IgD-negative memory B cell (primary cell): Measurements from ENCODE around the gene CALHM4. TPM values are rescaled to one million over a fixed set of nuclear protein-coding genes. Genes with fewer than 3 reads are reported as not detected.

Experiments used
- H3K27ac Mint-ChIP-seq, 3 donors: one replicate each; pipeline ENCODE4 v1.8.0; 2020 to 2022; ENCODE audit warnings: mild to moderate bottlenecking in 3 of 3, mixed read lengths in 3 of 3, moderate library complexity in 1 of 3
- H3K27me3 Mint-ChIP-seq: one replicate; pipeline ENCODE4 v1.8.0; 2021; ENCODE audit warnings: mixed read lengths
- H3K36me3 Mint-ChIP-seq: one replicate; pipeline ENCODE4 v1.8.0; 2020; ENCODE audit warnings: mild to moderate bottlenecking, mixed read lengths
- H3K4me1 Mint-ChIP-seq, 3 donors: one replicate each; pipeline ENCODE4 v1.8.0; 2020 to 2022; ENCODE audit warnings: mixed read lengths in 3 of 3, mild to moderate bottlenecking in 1 of 3
- H3K4me3 Mint-ChIP-seq, 4 donors: one replicate each; pipeline ENCODE4 v1.8.0; 2020 to 2022; ENCODE audit warnings: mild to moderate bottlenecking in 4 of 4, mixed read lengths in 4 of 4, moderate library complexity in 3 of 4
- H3K9me3 Mint-ChIP-seq, 3 donors: one replicate each; pipeline ENCODE4 v1.8.0; 2020 to 2021; ENCODE audit warnings: mixed read lengths in 3 of 3, mild to moderate bottlenecking in 1 of 3
- polyA plus RNA-seq: library from polyadenylated mRNA; unstranded; fragments of 300-500 nt; fragmentation: Illumina TruSeq; gene quantifications from one replicate; pipeline ENCODE4 v1.2.3, GENCODE V29; 2021

CALHM4 gene
- polyA plus RNA-seq, 1 donor from 2014 or later: not detected

- Mint-ChIP-seq H3K9me3 (no peaks in the 10 kb centered on the region), H3K4me3 (no peak overlapping the region), H3K27ac (no peak overlapping the region), H3K36me3 (peaks cover 4% of the 10 kb centered on the region), H3K27me3 (peaks cover 8% of the 10 kb centered on the region), H3K4me1 (no peaks in the 10 kb centered on the region)
Measured at GRCh38 chr6:116560130-116560529, 6.6 kb downstream of the CALHM4 start.

- Mint-ChIP-seq H3K27ac (no peak overlapping the region), H3K9me3 (no peaks in the 10 kb centered on the region), H3K36me3 (peaks cover 3% of the 10 kb centered on the region), H3K4me3 (no peak overlapping the region), H3K4me1 (no peaks in the 10 kb centered on the region), H3K27me3 (peaks cover 6% of the 10 kb centered on the region)
Measured at GRCh38 chr6:116561377-116562018, 7.9 kb downstream of the CALHM4 start.

GRCh38 chr6:116562019-116562403 is 8.5 kb downstream of the CALHM4 start:
- no peaks in the 10 kb centered on the region for H3K4me1 Mint-ChIP-seq
- no peak overlapping the region for H3K27ac Mint-ChIP-seq
- H3K9me3 Mint-ChIP-seq: no peaks in the 10 kb centered on the region
- H3K4me3 Mint-ChIP-seq: no peak overlapping the region
- peaks cover 3% of the 10 kb centered on the region for H3K36me3 Mint-ChIP-seq
- peaks cover 6% of the 10 kb centered on the region for H3K27me3 Mint-ChIP-seq

- H3K9me3 Mint-ChIP-seq: peaks cover 0 to under 1% (median 0%) of the 10 kb centered on the region in 3 donors
- no peaks in the 10 kb centered on the region for H3K4me1 Mint-ChIP-seq
- no peak overlapping the region for H3K4me3 Mint-ChIP-seq
- H3K36me3 Mint-ChIP-seq: peaks cover 3% of the 10 kb centered on the region
- H3K27ac Mint-ChIP-seq: no peak overlapping the region
- peaks cover 6% of the 10 kb centered on the region for H3K27me3 Mint-ChIP-seq
Measured at GRCh38 chr6:116562614-116563013, 9.1 kb downstream of the CALHM4 start.

GRCh38 chr6:116563830-116564229 is 10.3 kb downstream of the CALHM4 start:
- H3K36me3 Mint-ChIP-seq: peaks cover 3% of the 10 kb centered on the region
- peak overlapping the region in 1 of 3 donors; percentile 49 for H3K27ac Mint-ChIP-seq
- H3K4me3 Mint-ChIP-seq: peak overlapping the region in 1 of 4 donors; percentile 25
- H3K4me1 Mint-ChIP-seq: peaks cover 0 to 2% (median 1%) of the 10 kb centered on the region in 3 donors
- peaks cover 6% of the 10 kb centered on the region for H3K27me3 Mint-ChIP-seq
- peaks cover 0 to 1% (median 0%) of the 10 kb centered on the region in 3 donors for H3K9me3 Mint-ChIP-seq

GRCh38 chr6:116564311-116564710 is 10.8 kb downstream of the CALHM4 start:
- Mint-ChIP-seq H3K9me3 (peaks cover 0 to 1% (median 0%) of the 10 kb centered on the region in 3 donors), H3K27ac (peak overlapping the region in 1 of 3 donors; percentile 49), H3K27me3 (peaks cover 6% of the 10 kb centered on the region), H3K4me1 (peaks cover 0 to 6% (median 6%) of the 10 kb centered on the region in 3 donors), H3K4me3 (peak overlapping the region in 2 of 4 donors; percentile 16 to 25), H3K36me3 (peaks cover 3% of the 10 kb centered on the region)

- Mint-ChIP-seq H3K27me3 (peaks cover 6% of the 10 kb centered on the region), H3K36me3 (peaks cover 3% of the 10 kb centered on the region), H3K4me3 (peak overlapping the region in 1 of 4 donors; percentile 68), H3K27ac (no peak overlapping the region), H3K4me1 (peaks cover 4 to 12% (median 10%) of the 10 kb centered on the region in 3 donors), H3K9me3 (peaks cover 0 to 1% (median 0%) of the 10 kb centered on the region in 3 donors)
Measured at GRCh38 chr6:116564921-116565872, 11.6 kb downstream of the CALHM4 start.

- no peaks in the 10 kb centered on the region for H3K36me3 Mint-ChIP-seq
- peak overlapping the region in 1 of 4 donors; percentile 31 for H3K4me3 Mint-ChIP-seq
Measured at GRCh38 chr6:116568111-116568510, 14.6 kb downstream of the CALHM4 start.

GRCh38 chr6:116568821-116569755 is 15.5 kb downstream of the CALHM4 start:
- Mint-ChIP-seq H3K36me3 (no peaks in the 10 kb centered on the region), H3K9me3 (peaks cover 0 to 1% (median 0%) of the 10 kb centered on the region in 3 donors), H3K4me1 (peaks cover 21 to 35% (median 34%) of the 10 kb centered on the region in 3 donors), H3K4me3 (peak overlapping the region; percentile 25 to 96 (median 56)), H3K27ac (peak overlapping the region in 1 of 3 donors; percentile 46), H3K27me3 (peaks cover 3% of the 10 kb centered on the region)

More at GRCh38 chr6:116568111-116568510, 14.6 kb downstream of the CALHM4 start:
- Mint-ChIP-seq H3K27ac (no peak overlapping the region), H3K9me3 (peaks cover 0 to 1% (median 0%) of the 10 kb centered on the region in 3 donors), H3K27me3 (peaks cover 6% of the 10 kb centered on the region), H3K4me1 (peaks cover 18 to 28% (median 27%) of the 10 kb centered on the region in 3 donors)

- peak within 1 kb of the TSS; percentile 96 to 100 (median 100) for H3K4me3 Mint-ChIP-seq
- peaks cover 25 to 42% (median 40%) of the 10 kb centered on the region in 3 donors for H3K4me1 Mint-ChIP-seq
- peaks cover 4% of the 10 kb centered on the region for H3K36me3 Mint-ChIP-seq
- H3K27me3 Mint-ChIP-seq: no peaks in the 10 kb centered on the region
- peak within 1 kb of the TSS; percentile 89 to 100 (median 99) for H3K27ac Mint-ChIP-seq
- peaks cover 0 to 1% (median 0%) of the 10 kb centered on the region in 3 donors for H3K9me3 Mint-ChIP-seq
Measured at GRCh38 chr6:116570856-116571682, 17.5 kb downstream of the CALHM4 start, which contains the start of gene RWDD1. Gene RWDD1, plus strand, starts transcription at chr6:116571504. Its CDS starts 79 bp downstream, at chr6:116571583.

GRCh38 chr6:116571683-116572000 is 18.1 kb downstream of the CALHM4 start:
- Mint-ChIP-seq H3K9me3 (peaks cover 0 to 1% (median 0%) of the 10 kb centered on the region in 3 donors), H3K4me1 (peaks cover 30 to 42% (median 40%) of the 10 kb centered on the region in 3 donors), H3K27ac (peak overlapping the region; percentile 89 to 100 (median 99)), H3K36me3 (peaks cover 8% of the 10 kb centered on the region), H3K27me3 (no peaks in the 10 kb centered on the region), H3K4me3 (peak overlapping the region; percentile 96 to 100 (median 100))

- Mint-ChIP-seq H3K4me3 (peak overlapping the region; percentile 96 to 100 (median 100)), H3K9me3 (peaks cover 0 to 1% (median 0%) of the 10 kb centered on the region in 3 donors), H3K4me1 (peaks cover 30 to 43% (median 41%) of the 10 kb centered on the region in 3 donors), H3K27ac (peak overlapping the region; percentile 89 to 100 (median 99)), H3K36me3 (peaks cover 9% of the 10 kb centered on the region), H3K27me3 (no peaks in the 10 kb centered on the region)
Measured at GRCh38 chr6:116572162-116572561, 18.6 kb downstream of the CALHM4 start.

- Mint-ChIP-seq H3K9me3 (no peaks in the 10 kb centered on the region), H3K4me3 (no peak overlapping the region), H3K36me3 (peaks cover 10% of the 10 kb centered on the region), H3K27ac (no peak overlapping the region), H3K4me1 (peaks cover 30 to 41% (median 35%) of the 10 kb centered on the region in 3 donors), H3K27me3 (no peaks in the 10 kb centered on the region)
Measured at GRCh38 chr6:116575227-116575626, 21.7 kb downstream of the CALHM4 start.
